Activated CD4-positive, alpha-beta T cell treated with anti-CD3 and anti-CD28 coated beads, Interleukin-2, amount 50 U/mL, for 1 hour (primary cell): ENCODE data around the gene NXF1.
A peak's percentile ranks its signal among the peaks of the same experiment; 100 is the strongest.
"Not testable (repeated sequence)": the region's sequence is repeated elsewhere in the genome, so short reads cannot be mapped to it uniquely, and the experiment has no call there.

ENCODE experiments used
- DNase-seq: peaks from one replicate; pipeline ENCODE4 v3.0.0-alpha.2; 2020

NXF1 gene

DNA sequence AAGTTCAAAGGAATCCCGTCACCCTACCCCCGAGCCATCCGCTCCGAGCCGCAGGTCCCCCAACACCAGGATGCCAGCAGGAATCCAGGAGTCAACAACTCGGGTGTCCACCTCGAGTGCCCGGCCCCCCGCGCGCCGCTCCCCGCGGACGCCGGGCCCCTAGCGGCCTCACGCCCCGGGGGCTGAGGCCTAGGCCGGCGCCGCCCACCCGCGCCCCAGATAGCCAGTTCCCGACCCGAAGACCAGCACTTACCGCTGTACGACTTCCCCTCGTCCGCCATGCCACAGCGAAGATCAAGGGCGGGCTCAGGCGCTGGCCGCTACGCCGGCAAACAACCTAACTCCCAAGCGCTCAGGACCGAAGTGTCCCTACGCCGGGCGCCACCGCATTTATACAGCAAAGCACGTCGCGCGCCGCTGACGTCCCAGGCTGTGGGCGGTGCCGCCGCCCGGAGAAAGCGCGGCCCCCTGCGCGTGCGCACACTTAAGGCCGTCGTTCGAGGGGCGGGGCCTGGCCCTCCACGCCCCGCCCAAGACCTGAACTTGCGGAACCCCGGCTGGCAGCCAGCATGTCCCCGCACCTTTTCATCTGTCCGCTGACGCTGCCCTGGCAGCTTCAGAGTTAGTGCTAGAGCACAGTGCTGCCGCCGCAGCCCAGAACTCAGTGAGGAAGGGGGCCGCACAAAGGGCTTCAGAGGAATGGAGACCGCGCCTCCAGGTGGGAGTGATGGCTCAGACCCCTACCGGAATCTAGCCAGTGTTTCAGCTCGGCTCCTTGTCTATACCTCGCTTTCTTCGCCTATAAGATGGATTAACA is at the start of gene NXF1:
Gene NXF1, minus strand, starts transcription at position 365 of the 817 bp plus-strand sequence. Its CDS starts 84 bp downstream, at position 281.
- peak; percentile 96 for DNase-seq

- no peak for DNase-seq
Measured at GRCh38 chr11:62854013-62854824, 49.0 kb upstream of the NXF1 start.

GRCh38 chr11:62853279-62853965 is 48.2 kb upstream of the NXF1 start:
- DNase-seq, result no peak

- DNase-seq, result no peak
Measured at GRCh38 chr11:62852523-62853188, 47.4 kb upstream of the NXF1 start.

DNA sequence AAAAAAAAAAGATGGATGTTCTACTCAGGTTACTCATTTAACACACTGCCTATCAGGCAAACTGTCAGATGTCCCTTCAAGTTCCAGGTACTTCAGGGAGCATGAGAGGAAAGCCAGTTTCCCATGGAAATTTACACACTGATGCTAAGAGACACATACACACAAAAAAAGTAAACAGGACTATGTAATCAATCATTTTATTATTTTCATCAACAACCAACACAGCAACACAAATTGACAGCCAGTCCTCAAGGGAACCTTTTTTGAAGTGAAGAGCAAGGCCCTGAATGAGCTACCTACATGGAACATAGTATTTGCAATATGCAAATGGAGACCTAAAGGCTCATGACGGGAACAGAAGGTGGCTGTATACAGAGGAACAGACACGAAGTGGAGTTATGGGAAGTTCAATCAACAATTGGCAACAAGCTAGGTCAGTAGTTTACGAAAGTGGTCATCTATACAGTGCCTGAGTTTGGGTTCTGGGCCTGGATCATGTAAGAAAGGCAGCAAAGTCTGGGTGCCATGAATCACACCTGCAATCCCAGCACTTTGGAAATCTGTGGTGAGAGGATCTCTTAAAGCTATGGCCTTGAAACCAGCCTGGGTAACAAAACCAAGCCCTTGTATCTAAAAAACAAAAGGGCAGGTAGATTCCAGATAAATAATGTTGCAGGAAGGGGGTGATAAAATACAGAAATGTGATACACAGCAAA is 46.7 kb upstream of the NXF1 start:
- no peak for DNase-seq

DNA sequence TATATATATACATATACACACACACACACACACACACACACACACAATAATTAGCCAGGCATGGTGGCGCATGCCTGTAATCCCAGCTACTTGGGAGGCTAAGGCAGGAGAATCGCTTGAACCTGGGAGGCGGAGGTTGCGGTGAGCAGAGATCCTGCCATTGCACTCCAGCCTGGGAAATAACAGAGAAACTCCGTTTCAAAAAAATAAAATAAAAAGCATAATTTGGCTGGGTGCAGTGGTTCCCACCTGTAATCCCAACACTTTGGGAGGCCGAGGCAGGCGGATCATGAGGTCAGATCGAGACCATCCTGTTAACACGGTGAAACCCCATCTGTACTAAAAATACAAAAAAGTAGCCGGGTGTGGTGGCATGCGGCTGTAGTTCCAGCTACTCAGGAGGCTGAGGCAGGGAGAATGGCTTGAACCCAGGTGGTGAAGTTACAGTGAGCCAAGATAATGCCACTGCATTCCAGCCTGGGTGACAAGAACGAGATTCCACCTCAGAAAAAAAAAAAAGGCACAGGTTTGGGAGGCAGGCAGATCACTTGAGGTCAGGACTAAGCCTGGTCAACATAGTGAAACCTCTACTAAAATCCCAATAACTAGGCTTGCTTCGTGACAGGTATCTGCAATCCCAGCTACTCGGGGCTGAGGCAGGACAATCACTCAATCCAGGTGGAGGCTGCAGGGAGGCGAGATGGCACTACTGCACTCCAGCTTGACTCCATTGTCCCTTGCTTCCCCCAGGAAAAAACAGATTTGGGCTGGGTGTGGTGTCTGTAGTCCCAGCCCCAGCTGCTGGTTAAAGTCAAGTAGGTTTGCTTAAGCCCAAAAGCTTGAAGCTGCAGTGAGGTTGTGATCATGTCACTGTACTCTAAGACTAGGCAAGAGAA is 45.9 kb upstream of the NXF1 start:
- DNase-seq, result no peak

DNA sequence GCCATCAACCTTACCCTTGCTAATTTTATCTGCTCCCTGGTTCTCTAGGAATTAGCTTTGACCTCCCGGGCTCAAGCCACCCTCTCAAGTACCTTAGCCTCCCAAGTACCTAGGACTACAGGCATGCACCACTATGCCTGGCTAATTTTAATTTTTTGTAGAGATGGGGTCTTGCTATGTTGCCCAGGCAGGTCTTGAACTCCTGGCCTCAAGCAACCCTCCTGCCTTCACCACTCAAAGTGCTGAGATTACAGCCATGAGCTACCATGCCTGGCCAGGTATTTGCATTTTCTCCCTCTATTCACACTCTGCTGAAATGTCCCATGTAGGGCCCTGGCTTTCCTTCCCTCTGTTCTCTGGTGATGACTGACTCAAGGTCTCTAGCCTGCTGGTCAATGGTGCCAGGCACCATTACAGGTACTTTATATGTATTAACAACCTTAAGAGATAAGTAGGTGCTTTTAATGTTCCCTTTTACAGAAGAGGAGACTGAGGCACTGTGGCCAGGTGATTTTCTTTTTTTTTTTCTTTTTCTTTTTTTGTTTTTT is 42.6 kb upstream of the NXF1 start:
- no peak for DNase-seq

DNA sequence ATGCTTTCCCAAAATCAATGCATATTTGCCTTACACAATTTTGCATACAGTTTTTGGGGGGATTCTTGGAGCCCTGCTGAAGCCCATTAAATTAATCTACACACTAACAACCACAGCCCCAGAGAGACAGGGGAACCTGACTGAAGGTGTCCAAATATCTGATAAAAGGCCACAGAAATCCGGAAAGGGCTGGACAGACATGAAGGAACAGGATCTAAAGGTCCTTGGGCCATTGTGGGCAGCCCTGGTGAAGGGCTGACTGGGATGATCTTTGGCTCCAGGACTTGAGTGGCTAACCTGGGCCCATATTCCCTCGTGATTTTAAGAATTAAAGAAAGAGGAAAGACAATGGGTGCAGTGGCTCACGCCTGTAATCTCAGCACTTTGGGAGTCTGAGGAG is 40.9 kb upstream of the NXF1 start:
- DNase-seq, result no peak

GRCh38 chr11:62844154-62844553 is 38.9 kb upstream of the NXF1 start:
- DNase-seq, result no peak

DNA sequence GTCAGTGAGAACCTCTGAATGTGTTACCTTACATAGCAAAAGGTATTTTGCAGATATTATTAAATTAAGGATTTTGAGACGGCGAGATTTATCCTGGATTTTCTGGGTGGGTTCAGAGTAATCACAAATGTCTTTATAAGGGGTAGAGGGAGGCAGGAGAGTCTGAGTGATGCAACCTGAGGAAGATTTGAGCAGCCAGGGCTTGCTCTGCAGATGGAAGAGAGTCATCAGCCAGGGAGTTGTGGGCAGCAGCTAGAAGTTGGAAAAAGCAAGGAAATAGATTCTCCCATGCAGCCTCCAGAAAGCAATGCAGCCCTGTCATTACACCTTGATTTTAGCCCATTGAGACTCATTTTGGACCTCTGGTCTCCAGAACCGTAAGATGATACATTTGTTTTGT is 38.2 kb upstream of the NXF1 start:
- DNase-seq, result no peak

- not testable (repeated sequence) for DNase-seq
Measured at GRCh38 chr11:62842891-62843290, 37.7 kb upstream of the NXF1 start.

GRCh38 chr11:62842171-62842741 is 37.0 kb upstream of the NXF1 start:
- no peak for DNase-seq

DNA sequence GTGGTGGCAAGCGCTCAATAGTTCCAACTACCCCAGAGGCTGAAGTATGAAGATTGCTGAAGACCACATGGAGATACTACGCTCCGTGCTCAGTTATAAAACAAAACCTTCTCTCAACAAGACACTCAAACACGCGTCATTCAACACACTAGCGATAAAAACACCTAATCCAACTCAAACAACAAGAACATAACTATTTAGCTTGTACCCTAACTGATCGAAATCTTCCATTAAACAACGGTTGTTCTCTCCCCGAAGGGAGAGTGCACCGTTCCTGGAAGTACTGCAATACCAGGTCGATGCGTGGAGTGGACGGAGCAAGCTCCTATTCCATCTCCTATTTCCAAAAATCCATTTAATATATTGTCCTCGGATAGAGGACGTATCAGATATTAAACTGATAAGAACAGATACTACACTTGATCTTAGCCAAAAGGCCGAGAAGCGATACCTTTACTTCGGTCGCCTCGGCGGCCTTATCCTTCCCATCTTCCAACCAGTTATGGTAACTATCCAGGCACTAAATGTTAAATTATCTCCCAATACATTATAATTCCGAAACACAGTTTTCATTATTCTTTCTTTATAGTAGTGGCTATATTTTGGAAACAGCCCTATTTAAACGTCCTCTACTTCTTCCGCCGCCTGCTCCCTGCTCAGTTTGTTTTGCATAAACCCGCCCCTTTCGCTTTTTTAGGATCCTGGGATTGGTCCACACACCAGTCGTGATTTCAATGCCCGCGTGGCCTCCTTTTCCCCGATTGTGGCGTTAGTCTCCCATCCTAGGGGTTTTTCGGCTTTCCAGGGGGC is 36.3 kb upstream of the NXF1 start:
- peak; percentile 74 for DNase-seq

DNA sequence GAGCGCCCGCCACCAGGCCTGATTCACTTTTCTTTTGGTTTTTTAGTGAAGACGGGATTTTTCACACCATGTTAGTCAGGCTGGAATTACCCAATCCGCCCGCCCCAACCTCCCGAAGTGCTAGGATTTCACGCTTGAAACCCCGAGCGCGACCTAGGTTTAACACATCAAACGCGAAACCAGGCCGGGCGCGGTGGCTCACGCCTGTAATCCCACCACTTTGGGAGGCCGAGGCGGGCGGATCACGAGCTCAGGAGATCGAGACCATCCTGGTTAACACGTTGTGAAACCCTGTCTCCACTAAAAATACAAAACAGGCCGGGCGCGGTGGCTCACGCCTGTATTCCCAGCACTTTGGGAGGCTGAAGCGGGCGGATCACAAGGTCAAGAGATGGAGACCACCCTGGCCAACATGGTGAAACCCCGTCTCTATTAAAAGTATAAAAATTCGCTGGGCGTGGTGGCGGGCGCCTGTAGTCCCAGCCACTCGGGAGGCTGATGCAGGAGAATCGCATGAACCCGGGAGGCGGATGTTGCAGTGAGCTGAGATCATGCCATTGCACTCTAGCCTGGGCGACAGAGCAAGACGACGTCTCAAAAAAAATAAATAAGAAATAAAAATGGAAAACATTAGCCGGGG is 35.6 kb upstream of the NXF1 start:
- DNase-seq, result peak; percentile 73

DNA sequence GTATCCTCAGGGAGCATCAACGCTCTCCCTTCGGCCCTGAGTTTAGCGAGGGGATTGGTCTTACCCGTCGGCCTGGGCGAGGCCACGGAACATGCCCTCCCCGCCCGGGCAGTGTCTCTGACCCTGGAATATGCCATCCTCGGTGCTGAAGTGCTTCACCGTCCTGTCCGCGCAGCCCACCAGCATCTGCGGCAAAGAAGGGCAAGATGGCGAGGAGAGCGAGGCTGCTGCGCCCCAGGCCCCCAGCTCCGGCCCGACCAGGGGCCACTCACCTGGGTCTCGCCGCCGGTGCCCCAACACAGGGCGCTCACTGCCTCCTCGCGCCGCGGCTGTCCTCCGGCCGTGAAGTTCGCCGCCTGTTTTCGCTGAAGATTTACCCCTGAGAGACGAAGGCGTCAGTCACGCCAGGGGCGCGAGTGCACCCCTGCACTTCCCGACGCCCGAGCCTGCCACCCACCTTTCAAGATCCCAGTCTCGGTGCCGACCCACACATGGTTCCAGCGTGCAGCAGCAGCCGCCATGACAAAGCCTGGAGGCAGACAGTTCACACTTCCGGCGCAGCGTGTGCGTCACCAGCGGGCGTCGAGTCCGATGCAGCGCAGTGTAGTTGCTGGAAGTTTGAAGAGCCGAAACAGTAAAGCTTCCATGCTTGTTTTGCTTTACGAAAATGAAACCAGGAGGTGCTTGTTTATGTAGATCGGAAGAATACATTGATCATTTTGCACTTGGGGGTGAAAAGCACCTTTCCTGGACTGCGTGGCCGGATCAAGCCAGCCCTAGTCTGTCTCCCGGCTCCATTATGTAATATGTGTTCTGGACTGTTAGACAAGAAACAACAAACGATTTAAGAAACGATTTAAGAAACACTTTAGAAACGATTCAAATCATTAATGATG is 34.1 kb upstream of the NXF1 start, which contains the start of gene WDR74:
Gene WDR74, minus strand, starts transcription at position 541 of the 896 bp plus-strand sequence. Its CDS starts 20 bp downstream, at position 521.
- peak; percentile 91 for DNase-seq

- DNase-seq, result no peak
Measured at GRCh38 chr11:62835336-62835735, 30.1 kb upstream of the NXF1 start.

- DNase-seq, result no peak
Measured at GRCh38 chr11:62832336-62833234, 27.3 kb upstream of the NXF1 start, which contains the start of gene TEX54. Gene TEX54, minus strand, starts transcription at chr11:62832841.
